22Rv1 (cell line): ENCODE measurements around the gene SIN3B.

Experiments used
- ZFX ChIP-seq: fragments of 450-650 bp; IDR thresholded peaks from 2 replicates; pipeline ENCODE4 v1.6.1; 2017; ENCODE audit warnings: antibody characterized with exemption, borderline replicate concordance
- TF ChIP-seq, protein P1 (sequence below): fragments of 450-650 bp; IDR thresholded peaks from 2 replicates; pipeline ENCODE4 v1.5.1; 2017; ENCODE audit warnings: mild to moderate bottlenecking

DNA sequence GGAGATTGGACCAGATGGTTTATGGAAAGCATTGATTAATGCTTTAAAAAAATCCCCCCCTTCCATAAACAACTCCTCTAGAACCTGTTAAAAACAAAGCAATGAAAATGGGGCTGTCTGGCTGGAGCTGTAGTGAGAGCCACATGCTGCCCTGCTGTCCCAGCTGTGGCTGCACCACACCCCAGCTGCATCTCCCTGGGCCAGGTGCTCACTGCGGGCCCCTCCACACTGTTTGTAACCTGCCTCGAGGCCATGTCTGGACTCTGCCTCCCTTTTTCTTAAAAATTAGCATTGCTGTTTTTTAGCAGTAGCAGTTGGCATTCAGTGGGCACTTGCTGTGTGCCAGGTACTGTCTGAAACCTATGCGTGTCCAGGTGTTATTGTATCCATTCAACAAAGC, 44.4 kb downstream of the SIN3B start:
- TF ChIP-seq, protein P1, sequence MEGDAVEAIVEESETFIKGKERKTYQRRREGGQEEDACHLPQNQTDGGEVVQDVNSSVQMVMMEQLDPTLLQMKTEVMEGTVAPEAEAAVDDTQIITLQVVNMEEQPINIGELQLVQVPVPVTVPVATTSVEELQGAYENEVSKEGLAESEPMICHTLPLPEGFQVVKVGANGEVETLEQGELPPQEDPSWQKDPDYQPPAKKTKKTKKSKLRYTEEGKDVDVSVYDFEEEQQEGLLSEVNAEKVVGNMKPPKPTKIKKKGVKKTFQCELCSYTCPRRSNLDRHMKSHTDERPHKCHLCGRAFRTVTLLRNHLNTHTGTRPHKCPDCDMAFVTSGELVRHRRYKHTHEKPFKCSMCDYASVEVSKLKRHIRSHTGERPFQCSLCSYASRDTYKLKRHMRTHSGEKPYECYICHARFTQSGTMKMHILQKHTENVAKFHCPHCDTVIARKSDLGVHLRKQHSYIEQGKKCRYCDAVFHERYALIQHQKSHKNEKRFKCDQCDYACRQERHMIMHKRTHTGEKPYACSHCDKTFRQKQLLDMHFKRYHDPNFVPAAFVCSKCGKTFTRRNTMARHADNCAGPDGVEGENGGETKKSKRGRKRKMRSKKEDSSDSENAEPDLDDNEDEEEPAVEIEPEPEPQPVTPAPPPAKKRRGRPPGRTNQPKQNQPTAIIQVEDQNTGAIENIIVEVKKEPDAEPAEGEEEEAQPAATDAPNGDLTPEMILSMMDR: no peak
- TF ChIP-seq ZFX: no peak
